ENCODE results near the gene NDOR1. TPM values are rescaled to one million over a fixed set of nuclear protein-coding genes. Genes with fewer than 3 reads are reported as not detected.

The NDOR1 gene
- total RNA-seq, 4 donors from 2014 or later = 4.5 to 14.9 TPM; not detected in 2

GRCh38 chr9:137228506-137228967, 23.0 kb downstream of the NDOR1 start:
- TF ChIP-seq CTCF (IDR thresholded peaks at IDR 0.05) (no peak), POLR2A (IDR thresholded peaks at IDR 0.05) (no peak)
- Histone ChIP-seq H3K27me3 (peaks cover 9 to 29% of the 10 kb centered on the region in 2 donors), H3K27ac (no peak overlapping the region), H3K4me3 (no peak overlapping the region), H3K9me3 (no peaks in the 10 kb centered on the region), H3K36me3 (no peaks in the 10 kb centered on the region), H3K4me1 (no peaks in the 10 kb centered on the region)
- DNase-seq = no peak
- intact Hi-C loops (cut with DNase I; ENCODE audit: low total_unique reads) = loop anchor here (10.0 kb wide), 1 partner anchor 114 kb away; the partner anchor contains the start of gene DPP7

- Histone ChIP-seq H3K27ac (no peak overlapping the region), H3K27me3 (peaks cover 9 to 29% of the 10 kb centered on the region in 2 donors), H3K4me3 (no peak overlapping the region), H3K4me1 (no peaks in the 10 kb centered on the region), H3K9me3 (no peaks in the 10 kb centered on the region), H3K36me3 (no peaks in the 10 kb centered on the region)
- intact Hi-C loops (cut with DNase I; ENCODE audit: low total_unique reads) = loop anchor here (10.0 kb wide), 1 partner anchor 114 kb away; the partner anchor contains the start of gene DPP7
- DNase-seq = no peak
- TF ChIP-seq POLR2A (IDR thresholded peaks at IDR 0.05) (no peak), CTCF (IDR thresholded peaks at IDR 0.05) (no peak)
Measured at GRCh38 chr9:137228968-137229896, 23.7 kb downstream of the NDOR1 start.

GRCh38 chr9:137229903-137230704, 24.6 kb downstream of the NDOR1 start:
- Histone ChIP-seq H3K27me3 (peaks cover 9 to 29% of the 10 kb centered on the region in 2 donors), H3K9me3 (no peaks in the 10 kb centered on the region), H3K36me3 (no peaks in the 10 kb centered on the region), H3K27ac (no peak overlapping the region), H3K4me3 (no peak overlapping the region), H3K4me1 (no peaks in the 10 kb centered on the region)
- intact Hi-C loops (cut with DNase I; ENCODE audit: low total_unique reads) = loop anchor here (10.0 kb wide), 1 partner anchor 115 kb away; the partner anchor contains the start of gene DPP7
- TF ChIP-seq POLR2A (IDR thresholded peaks at IDR 0.05) (no peak), CTCF (IDR thresholded peaks at IDR 0.05) (no peak)
- DNase-seq = no peak

GRCh38 chr9:137230705-137231371, 25.3 kb downstream of the NDOR1 start, which contains the start of gene SLC34A3:
Gene SLC34A3 (plus strand): TSS chr9:137230901. CDS start chr9:137231703, 802 bp downstream.
- no peak within 1 kb of the TSS for H3K27ac ChIP-seq
- TF ChIP-seq CTCF (IDR thresholded peaks at IDR 0.05) = no peak
- TF ChIP-seq POLR2A (IDR thresholded peaks at IDR 0.05) = no peak
- no peak for DNase-seq
- no peaks in the 10 kb centered on the region for H3K4me1 ChIP-seq
- intact Hi-C loops (cut with DNase I; ENCODE audit: low total_unique reads) = no loop called here
- no peak within 1 kb of the TSS for H3K4me3 ChIP-seq
- H3K36me3 ChIP-seq = no peaks in the 10 kb centered on the region
- peaks cover 9 to 29% of the 10 kb centered on the region in 2 donors for H3K27me3 ChIP-seq
- no peaks in the 10 kb centered on the region for H3K9me3 ChIP-seq
